Posterior vena cava (tissue), 2 donors: ENCODE measurements around the gene LGR6. TPM values are rescaled to one million over a fixed set of nuclear protein-coding genes. Genes with fewer than 3 reads are reported as not detected.

Source experiments
- total RNA-seq, 2 donors: library from RNA; stranded (reverse); fragmentation: NEBNext Ultra II Directional; extraction: Animal tissue kit (Norgen Biotek cat#: 25700); gene quantifications; one replicate each; pipeline ENCODE4 v1.2.1, GENCODE V29; 2021
- donor health status: DM: yes; HTN: yes; CAD: no.
- donor health status: DM: yes; HTN: yes; CAD: no.

Gene LGR6
- total RNA-seq, 2 donors from 2014 or later = 0.28 to 0.43 TPM

Other genes starting within 250 kb of the LGR6 start
- 100 to 1,000 TPM; 297 to 440 TPM for gene LMOD1, start 247.3 kb upstream of the LGR6 start, total RNA-seq
- gene TIMM17A, start 238.3 kb upstream of the LGR6 start, total RNA-seq = 10 to 100 TPM; 38.8 to 47.5 TPM
- gene RNPEP, start 211.2 kb upstream of the LGR6 start, total RNA-seq = 10 to 100 TPM; 29.1 to 38.7 TPM
- under 1 TPM; 0.37 to 0.48 TPM for gene ELF3, start 183.2 kb upstream of the LGR6 start, total RNA-seq
- gene GPR37L1, start 70.9 kb upstream of the LGR6 start, total RNA-seq = under 1 TPM in 1 of 2 donors, not detected in 1; 0.09 TPM
- 10 to 100 TPM; 85.6 to 94.1 TPM for gene ARL8A, start 49.1 kb upstream of the LGR6 start, total RNA-seq
- 1 to 10 TPM; 1.2 to 2.2 TPM for gene PTPN7, start 33.2 kb upstream of the LGR6 start, total RNA-seq
- 1 to 10 TPM; 1.5 to 1.9 TPM for gene UBE2T, start 148.1 kb downstream of the LGR6 start, total RNA-seq
- 100 to 1,000 TPM; 545 to 634 TPM for gene PPP1R12B, start 154.9 kb downstream of the LGR6 start, total RNA-seq